22Rv1 (cell line): Measurements from ENCODE around the gene TERT.

Source experiments
- CTCF ChIP-seq: fragments of 450-650 bp; IDR thresholded peaks from 2 replicates; pipeline ENCODE4 v1.5.1; 2017; ENCODE audit warnings: mild to moderate bottlenecking
- ZFX ChIP-seq: fragments of 450-650 bp; IDR thresholded peaks from 2 replicates; pipeline ENCODE4 v1.6.1; 2017; ENCODE audit warnings: antibody characterized with exemption, borderline replicate concordance

DNA sequence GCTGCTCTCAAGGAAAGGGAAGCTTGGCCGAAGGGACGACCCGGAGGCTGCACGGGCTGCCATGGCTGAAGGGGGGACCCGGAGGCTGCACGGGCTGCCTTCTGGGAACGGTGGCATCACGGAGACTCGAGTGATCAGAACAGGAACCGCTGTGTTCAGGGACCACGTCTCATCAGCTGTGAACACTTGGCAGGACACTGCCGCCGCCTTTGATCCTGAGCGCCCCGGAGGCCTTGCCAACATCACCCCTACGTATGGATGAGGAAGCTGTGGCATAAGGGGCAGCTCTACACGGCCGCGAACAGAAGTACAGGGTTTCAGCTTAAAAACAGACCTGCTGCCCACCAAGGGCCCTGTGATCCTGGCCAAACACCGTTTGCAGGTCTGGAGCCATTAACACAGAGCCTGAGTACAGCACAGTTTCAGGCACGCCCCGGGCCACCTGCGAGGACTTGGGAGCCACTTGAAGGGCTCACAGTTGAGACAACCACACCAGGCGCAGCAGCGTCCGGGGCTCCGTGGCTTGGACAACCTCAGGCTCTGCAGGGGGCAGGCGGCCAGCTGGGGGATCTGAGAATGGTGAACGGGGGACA lies 23.9 kb upstream of the TERT start:
- TF ChIP-seq CTCF (no peak), ZFX (no peak)
